ENCODE measurements around the gene FYN.

GRCh38 chr6:111865909-111866546, 7.2 kb downstream of the FYN start:
- no peak for TF ChIP-seq CTCF (IDR thresholded peaks at IDR 0.05)
- TF ChIP-seq POLR2AphosphoS5 (IDR thresholded peaks at IDR 0.05), result no peak
